ENCODE measurements around the gene HSPE1. TPM values are rescaled to one million over a fixed set of nuclear protein-coding genes. Genes with fewer than 3 reads are reported as not detected.

The HSPE1 gene
- polyA plus RNA-seq, 1 donor from 2014 or later: 177 TPM

DNA sequence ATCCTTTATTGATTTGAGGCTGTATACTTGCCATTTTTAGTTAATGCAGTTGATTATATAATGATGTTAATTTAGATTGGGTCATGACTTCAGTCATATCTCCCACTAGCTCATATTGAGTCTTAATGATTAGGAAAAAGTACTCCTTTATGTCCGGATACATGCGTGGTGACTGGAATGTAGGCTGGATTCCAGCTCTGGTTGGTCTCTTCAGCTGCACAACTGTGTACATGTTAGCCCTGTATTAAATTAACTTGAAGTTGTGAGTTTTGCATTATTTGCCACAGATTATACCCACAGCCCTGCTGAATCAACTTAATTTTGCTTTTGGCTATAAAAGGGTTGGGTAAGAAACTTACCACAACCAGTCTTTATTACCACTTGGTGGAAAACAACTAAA is 38.2 kb downstream of the HSPE1 start:
- Histone ChIP-seq H3K27me3 (ENCODE audit: insufficient read depth, low read depth, low read length) (no peaks in the 10 kb centered on the region), H3K36me3 (ENCODE audit: insufficient read depth, low read length) (no peaks in the 10 kb centered on the region), H3F3A (ENCODE audit: insufficient read depth, low read length, poor library complexity, severe bottlenecking) (no peaks in the 10 kb centered on the region), H2AFZ (ENCODE audit: low read depth, low read length) (no peak overlapping the region), H3K9ac (ENCODE audit: low read length) (no peak overlapping the region), H3K9me3 (ENCODE audit: low read length) (no peaks in the 10 kb centered on the region), H3K27ac (ENCODE audit: low read length) (no peak overlapping the region), H3K4me3 (ENCODE audit: low read length) (no peak overlapping the region), H3K4me2 (ENCODE audit: low read length) (no peak overlapping the region), H3K79me2 (replicated peaks; ENCODE audit: insufficient read depth, low read length) (peaks cover 13% of the 10 kb centered on the region), H3K9me2 (ENCODE audit: insufficient read depth, low read length) (no peaks in the 10 kb centered on the region), H4K20me1 (ENCODE audit: insufficient read depth) (no peaks in the 10 kb centered on the region)
- TF ChIP-seq TAF1 (IDR thresholded peaks at IDR 0.05; ENCODE audit: low read depth): no peak

DNA sequence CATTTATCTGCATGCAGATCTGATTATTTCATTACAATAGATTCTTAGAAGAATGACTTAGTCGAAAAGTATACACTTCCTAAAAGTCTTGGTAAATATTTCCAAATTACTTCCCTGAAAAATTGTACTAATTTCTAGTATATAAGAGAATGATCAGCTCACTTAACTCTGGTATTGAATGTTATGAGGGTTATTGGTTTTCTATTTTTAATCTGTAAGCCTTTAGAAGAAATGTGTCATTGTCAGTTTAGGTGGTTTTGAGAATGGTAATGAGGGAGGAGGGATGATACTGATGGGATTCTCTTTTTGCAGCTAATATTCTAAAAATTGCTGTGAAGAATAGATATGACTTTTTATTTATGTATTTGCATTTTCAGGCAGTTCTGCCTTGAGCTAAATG is 39.6 kb downstream of the HSPE1 start:
- Histone ChIP-seq H4K20me1 (ENCODE audit: insufficient read depth) (no peaks in the 10 kb centered on the region), H3K79me2 (replicated peaks; ENCODE audit: insufficient read depth, low read length) (peaks cover 12% of the 10 kb centered on the region), H3K9ac (ENCODE audit: low read length) (no peak overlapping the region), H3K9me3 (ENCODE audit: low read length) (no peaks in the 10 kb centered on the region), H2AFZ (ENCODE audit: low read depth, low read length) (no peak overlapping the region), H3K36me3 (ENCODE audit: insufficient read depth, low read length) (no peaks in the 10 kb centered on the region), H3K27me3 (ENCODE audit: insufficient read depth, low read depth, low read length) (no peaks in the 10 kb centered on the region), H3K27ac (ENCODE audit: low read length) (no peak overlapping the region), H3F3A (ENCODE audit: insufficient read depth, low read length, poor library complexity, severe bottlenecking) (no peaks in the 10 kb centered on the region), H3K4me2 (ENCODE audit: low read length) (no peak overlapping the region), H3K9me2 (ENCODE audit: insufficient read depth, low read length) (no peaks in the 10 kb centered on the region), H3K4me3 (ENCODE audit: low read length) (no peak overlapping the region)
- TF ChIP-seq RAD21 (conservative IDR thresholded peaks at IDR 0.05) (no peak), EP300 (conservative IDR thresholded peaks at IDR 0.05; ENCODE audit: poor library complexity, severe bottlenecking) (no peak)

DNA sequence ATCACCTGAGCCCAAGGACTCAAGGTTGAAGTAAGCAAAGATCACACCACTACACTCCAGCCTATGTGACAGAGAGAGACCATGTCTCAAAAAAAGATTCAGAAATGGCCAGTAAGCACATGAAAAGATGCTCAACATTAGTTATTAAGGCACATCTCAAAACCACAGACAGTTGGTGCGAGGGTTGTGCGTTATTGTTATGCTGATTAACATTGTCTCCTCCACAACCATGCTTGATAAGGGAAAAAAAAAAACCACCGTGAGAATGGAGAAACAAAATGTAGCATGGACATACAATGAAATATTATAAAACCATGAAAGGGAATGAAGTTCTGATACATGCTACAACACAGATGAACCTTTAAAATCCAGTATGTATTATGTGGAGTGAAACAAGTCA is 43.0 kb downstream of the HSPE1 start:
- Histone ChIP-seq H3K79me2 (replicated peaks; ENCODE audit: insufficient read depth, low read length) (peaks cover 4% of the 10 kb centered on the region), H3K4me3 (ENCODE audit: low read length) (no peak overlapping the region), H4K20me1 (ENCODE audit: insufficient read depth) (no peaks in the 10 kb centered on the region), H3F3A (ENCODE audit: insufficient read depth, low read length, poor library complexity, severe bottlenecking) (no peaks in the 10 kb centered on the region), H3K36me3 (ENCODE audit: insufficient read depth, low read length) (no peaks in the 10 kb centered on the region), H3K27me3 (ENCODE audit: insufficient read depth, low read depth, low read length) (no peaks in the 10 kb centered on the region), H3K9ac (ENCODE audit: low read length) (no peak overlapping the region), H3K9me2 (ENCODE audit: insufficient read depth, low read length) (no peaks in the 10 kb centered on the region), H3K27ac (ENCODE audit: low read length) (no peak overlapping the region), H3K9me3 (ENCODE audit: low read length) (no peaks in the 10 kb centered on the region), H3K4me2 (ENCODE audit: low read length) (no peak overlapping the region), H2AFZ (ENCODE audit: low read depth, low read length) (no peak overlapping the region)
- TF ChIP-seq EP300 (conservative IDR thresholded peaks at IDR 0.05; ENCODE audit: poor library complexity, severe bottlenecking) (no peak), TAF1 (IDR thresholded peaks at IDR 0.05; ENCODE audit: low read depth) (no peak), POLR2AphosphoS5 (IDR thresholded peaks at IDR 0.05) (no peak), EZH2 (IDR thresholded peaks at IDR 0.05; ENCODE audit: borderline replicate concordance, insufficient read depth, low read length, poor library complexity, severe bottlenecking) (no peak), MXI1 (conservative IDR thresholded peaks at IDR 0.05; ENCODE audit: poor library complexity, severe bottlenecking) (no peak)
- TF ChIP-seq, protein P1, sequence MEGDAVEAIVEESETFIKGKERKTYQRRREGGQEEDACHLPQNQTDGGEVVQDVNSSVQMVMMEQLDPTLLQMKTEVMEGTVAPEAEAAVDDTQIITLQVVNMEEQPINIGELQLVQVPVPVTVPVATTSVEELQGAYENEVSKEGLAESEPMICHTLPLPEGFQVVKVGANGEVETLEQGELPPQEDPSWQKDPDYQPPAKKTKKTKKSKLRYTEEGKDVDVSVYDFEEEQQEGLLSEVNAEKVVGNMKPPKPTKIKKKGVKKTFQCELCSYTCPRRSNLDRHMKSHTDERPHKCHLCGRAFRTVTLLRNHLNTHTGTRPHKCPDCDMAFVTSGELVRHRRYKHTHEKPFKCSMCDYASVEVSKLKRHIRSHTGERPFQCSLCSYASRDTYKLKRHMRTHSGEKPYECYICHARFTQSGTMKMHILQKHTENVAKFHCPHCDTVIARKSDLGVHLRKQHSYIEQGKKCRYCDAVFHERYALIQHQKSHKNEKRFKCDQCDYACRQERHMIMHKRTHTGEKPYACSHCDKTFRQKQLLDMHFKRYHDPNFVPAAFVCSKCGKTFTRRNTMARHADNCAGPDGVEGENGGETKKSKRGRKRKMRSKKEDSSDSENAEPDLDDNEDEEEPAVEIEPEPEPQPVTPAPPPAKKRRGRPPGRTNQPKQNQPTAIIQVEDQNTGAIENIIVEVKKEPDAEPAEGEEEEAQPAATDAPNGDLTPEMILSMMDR (IDR thresholded peaks at IDR 0.05; ENCODE audit: poor library complexity, severe bottlenecking): no peak

DNA sequence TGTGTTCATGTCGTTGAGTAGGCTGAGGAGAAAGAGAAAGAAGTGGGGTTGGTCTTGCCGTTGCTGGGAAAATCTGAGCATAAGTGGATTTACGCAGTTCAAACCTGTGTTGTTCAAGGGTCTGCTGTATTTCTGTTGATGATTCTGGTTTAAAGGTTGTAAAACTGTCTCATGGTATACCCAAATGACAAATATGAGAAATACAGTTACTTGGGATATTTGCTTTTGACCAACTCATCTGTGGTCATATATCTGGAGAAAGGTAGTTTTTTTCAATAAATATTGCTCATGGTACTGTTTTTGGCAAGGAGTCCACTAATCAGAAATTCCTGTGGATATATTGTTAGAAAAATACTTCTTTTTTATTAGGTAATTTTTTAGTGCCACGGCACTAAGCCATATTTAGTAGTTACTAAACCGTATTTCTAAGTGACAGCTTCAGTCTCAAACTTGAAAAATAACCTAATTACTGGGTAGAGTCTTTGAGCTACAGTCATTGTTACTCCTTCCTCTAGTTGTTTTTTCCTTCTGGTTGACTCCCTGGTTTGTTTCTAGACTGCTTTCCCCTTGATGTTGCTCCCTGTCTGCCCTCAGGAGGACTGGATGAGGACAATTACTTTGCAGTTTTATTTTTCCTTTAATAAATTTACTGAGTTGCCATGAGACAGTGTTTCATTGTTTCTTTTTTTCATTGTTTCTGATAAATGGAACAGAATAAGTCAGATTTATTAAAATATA is 47.2 kb downstream of the HSPE1 start:
- Histone ChIP-seq H3K36me3 (ENCODE audit: insufficient read depth, low read length) (no peaks in the 10 kb centered on the region), H3K9ac (ENCODE audit: low read length) (no peak overlapping the region), H3F3A (ENCODE audit: insufficient read depth, low read length, poor library complexity, severe bottlenecking) (no peaks in the 10 kb centered on the region), H3K9me2 (ENCODE audit: insufficient read depth, low read length) (no peaks in the 10 kb centered on the region), H3K4me3 (ENCODE audit: low read length) (no peak overlapping the region), H3K79me2 (replicated peaks; ENCODE audit: insufficient read depth, low read length) (peaks cover 4% of the 10 kb centered on the region), H3K9me3 (ENCODE audit: low read length) (no peaks in the 10 kb centered on the region), H4K20me1 (ENCODE audit: insufficient read depth) (no peaks in the 10 kb centered on the region), H2AFZ (ENCODE audit: low read depth, low read length) (no peak overlapping the region), H3K27me3 (ENCODE audit: insufficient read depth, low read depth, low read length) (no peaks in the 10 kb centered on the region), H3K4me2 (ENCODE audit: low read length) (no peak overlapping the region), H3K27ac (ENCODE audit: low read length) (no peak overlapping the region)
- TF ChIP-seq MXI1 (conservative IDR thresholded peaks at IDR 0.05; ENCODE audit: poor library complexity, severe bottlenecking) (no peak), TAF1 (IDR thresholded peaks at IDR 0.05; ENCODE audit: low read depth) (no peak), EZH2 (IDR thresholded peaks at IDR 0.05; ENCODE audit: borderline replicate concordance, insufficient read depth, low read length, poor library complexity, severe bottlenecking) (no peak), RAD21 (conservative IDR thresholded peaks at IDR 0.05) (no peak), SMC3 (conservative IDR thresholded peaks at IDR 0.05; ENCODE audit: poor library complexity) (no peak)
- TF ChIP-seq, protein P1 (IDR thresholded peaks at IDR 0.05; ENCODE audit: poor library complexity, severe bottlenecking): no peak

All from neural cell (in vitro differentiated cells).